MM.1S (cell line): ENCODE measurements around the gene SETD2.

Source experiments
- DNase-seq: peaks from one replicate; pipeline ENCODE4 v3.0.0-alpha.2; 2015
- H2AFZ ChIP-seq: fragments of 300-600 bp; sonication (generic); 2 replicates; pipeline ENCODE4 v1.6.0; 2016; ENCODE audit warnings: antibody characterized with exemption, low read length
- H3F3A ChIP-seq: fragments of 300-600 bp; sonication (generic); 2 replicates; pipeline ENCODE4 v1.6.1; 2016; ENCODE audit warnings: mild to moderate bottlenecking, antibody characterized with exemption, low read length, moderate library complexity, mixed read lengths; ENCODE audit not compliant: insufficient read depth
- H3K27ac ChIP-seq: fragments of 300-600 bp; sonication (generic); 2 replicates; pipeline ENCODE4 v1.5.1; 2016; ENCODE audit warnings: mild to moderate bottlenecking, low read length
- H3K27me3 ChIP-seq: fragments of 300-600 bp; sonication (generic); replicated peaks from 2 replicates; pipeline ENCODE4 v1.6.0; 2016; ENCODE audit warnings: low read length; ENCODE audit not compliant: insufficient read depth
- H3K36me3 ChIP-seq: fragments of 300-600 bp; sonication (generic); replicated peaks from 2 replicates; pipeline ENCODE4 v1.6.1; 2016; ENCODE audit warnings: mild to moderate bottlenecking, low read length, mixed read lengths; ENCODE audit not compliant: insufficient read depth
- H3K4me1 ChIP-seq: fragments of 300-600 bp; sonication (generic); 2 replicates; pipeline ENCODE4 v1.6.1; 2016; ENCODE audit warnings: low read length, mixed read lengths
- H3K4me2 ChIP-seq: fragments of 300-600 bp; sonication (generic); 2 replicates; pipeline ENCODE4 v1.6.0; 2016; ENCODE audit warnings: low read depth, low read length
- H3K4me3 ChIP-seq: fragments of 300-600 bp; sonication (generic); 2 replicates; pipeline ENCODE4 v1.5.1; 2016; ENCODE audit warnings: low read length, mixed read lengths
- H3K79me2 ChIP-seq: fragments of 300-600 bp; sonication (generic); 2 replicates; pipeline ENCODE4 v1.6.1; 2016; ENCODE audit warnings: mixed run types, low read length, mixed read lengths
- H3K9ac ChIP-seq: fragments of 300-600 bp; sonication (generic); 2 replicates; pipeline ENCODE4 v1.6.1; 2016; ENCODE audit warnings: low read length, mixed read lengths
- H3K9me2 ChIP-seq: fragments of 300-600 bp; sonication (generic); replicated peaks from 2 replicates; pipeline ENCODE4 v1.6.1; 2016; ENCODE audit warnings: mild to moderate bottlenecking, low read length, mixed read lengths; ENCODE audit not compliant: insufficient read depth
- H3K9me3 ChIP-seq: fragments of 300-600 bp; sonication (generic); replicated peaks from 2 replicates; pipeline ENCODE4 v1.6.1; 2016; ENCODE audit warnings: mild to moderate bottlenecking, low read length, mixed read lengths; ENCODE audit not compliant: insufficient read depth
- H4K20me1 ChIP-seq: fragments of 300-600 bp; sonication (generic); 2 replicates; pipeline ENCODE4 v1.6.1; 2016; ENCODE audit warnings: mild to moderate bottlenecking, low read length, moderate library complexity, mixed read lengths; ENCODE audit not compliant: insufficient read depth
- EZH2 ChIP-seq: fragments of 300-600 bp; sonication (generic); optimal IDR thresholded peaks from 2 replicates; pipeline ENCODE3; 2017; ENCODE audit warnings: low read depth, mild to moderate bottlenecking, antibody characterized with exemption, low read length, mixed read lengths
- EZH2phosphoT487 ChIP-seq: fragments of 300-600 bp; sonication (generic); IDR thresholded peaks from 2 replicates; pipeline ENCODE4 v1.6.1; 2018; ENCODE audit warnings: antibody characterized with exemption, low read length
- TF ChIP-seq, protein P1 (sequence below): fragments of 300-600 bp; sonication (generic); IDR thresholded peaks from 2 replicates; pipeline ENCODE4 v1.5.1; 2016; ENCODE audit warnings: antibody characterized with exemption, low read length, mixed read lengths

Gene SETD2

DNA sequence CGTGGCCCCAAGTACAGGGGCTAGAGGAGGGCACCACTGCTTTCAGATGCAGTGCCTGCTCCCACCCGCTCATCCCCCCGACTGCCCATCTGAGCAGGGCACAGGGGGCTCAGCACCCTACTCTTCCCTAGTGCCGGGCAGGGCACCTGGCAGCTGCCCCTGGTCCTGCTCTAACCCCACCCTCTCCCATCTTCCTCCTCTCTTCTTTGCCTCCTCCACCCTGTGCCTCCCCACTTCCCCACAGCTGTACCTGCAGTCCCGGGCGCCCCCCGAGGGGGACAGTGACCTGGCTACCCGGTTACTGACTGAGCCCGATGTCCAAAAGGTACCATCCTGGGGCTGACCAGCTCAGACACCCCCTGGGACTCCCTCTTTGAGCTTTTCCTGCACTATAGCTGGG is 171.7 kb downstream of the SETD2 start:
- Histone ChIP-seq H3K4me3 (no peak overlapping the region), H3K27ac (no peak overlapping the region), H3K4me2 (no peak overlapping the region), H2AFZ (no peak overlapping the region), H3K27me3 (no peaks in the 10 kb centered on the region), H3K9me3 (no peaks in the 10 kb centered on the region), H3K4me1 (peaks cover 17% of the 10 kb centered on the region), H3K9ac (no peak overlapping the region), H3K9me2 (no peaks in the 10 kb centered on the region), H3F3A (peaks cover 2% of the 10 kb centered on the region; the same call in 1 of the 2 replicates), H3K36me3 (no peaks in the 10 kb centered on the region), H3K79me2 (peaks cover 30% of the 10 kb centered on the region), H4K20me1 (no peaks in the 10 kb centered on the region)
- TF ChIP-seq, protein P1, sequence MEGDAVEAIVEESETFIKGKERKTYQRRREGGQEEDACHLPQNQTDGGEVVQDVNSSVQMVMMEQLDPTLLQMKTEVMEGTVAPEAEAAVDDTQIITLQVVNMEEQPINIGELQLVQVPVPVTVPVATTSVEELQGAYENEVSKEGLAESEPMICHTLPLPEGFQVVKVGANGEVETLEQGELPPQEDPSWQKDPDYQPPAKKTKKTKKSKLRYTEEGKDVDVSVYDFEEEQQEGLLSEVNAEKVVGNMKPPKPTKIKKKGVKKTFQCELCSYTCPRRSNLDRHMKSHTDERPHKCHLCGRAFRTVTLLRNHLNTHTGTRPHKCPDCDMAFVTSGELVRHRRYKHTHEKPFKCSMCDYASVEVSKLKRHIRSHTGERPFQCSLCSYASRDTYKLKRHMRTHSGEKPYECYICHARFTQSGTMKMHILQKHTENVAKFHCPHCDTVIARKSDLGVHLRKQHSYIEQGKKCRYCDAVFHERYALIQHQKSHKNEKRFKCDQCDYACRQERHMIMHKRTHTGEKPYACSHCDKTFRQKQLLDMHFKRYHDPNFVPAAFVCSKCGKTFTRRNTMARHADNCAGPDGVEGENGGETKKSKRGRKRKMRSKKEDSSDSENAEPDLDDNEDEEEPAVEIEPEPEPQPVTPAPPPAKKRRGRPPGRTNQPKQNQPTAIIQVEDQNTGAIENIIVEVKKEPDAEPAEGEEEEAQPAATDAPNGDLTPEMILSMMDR = no peak
- TF ChIP-seq EZH2phosphoT487 = no peak
- TF ChIP-seq EZH2 = no peak
- DNase-seq = no peak

DNA sequence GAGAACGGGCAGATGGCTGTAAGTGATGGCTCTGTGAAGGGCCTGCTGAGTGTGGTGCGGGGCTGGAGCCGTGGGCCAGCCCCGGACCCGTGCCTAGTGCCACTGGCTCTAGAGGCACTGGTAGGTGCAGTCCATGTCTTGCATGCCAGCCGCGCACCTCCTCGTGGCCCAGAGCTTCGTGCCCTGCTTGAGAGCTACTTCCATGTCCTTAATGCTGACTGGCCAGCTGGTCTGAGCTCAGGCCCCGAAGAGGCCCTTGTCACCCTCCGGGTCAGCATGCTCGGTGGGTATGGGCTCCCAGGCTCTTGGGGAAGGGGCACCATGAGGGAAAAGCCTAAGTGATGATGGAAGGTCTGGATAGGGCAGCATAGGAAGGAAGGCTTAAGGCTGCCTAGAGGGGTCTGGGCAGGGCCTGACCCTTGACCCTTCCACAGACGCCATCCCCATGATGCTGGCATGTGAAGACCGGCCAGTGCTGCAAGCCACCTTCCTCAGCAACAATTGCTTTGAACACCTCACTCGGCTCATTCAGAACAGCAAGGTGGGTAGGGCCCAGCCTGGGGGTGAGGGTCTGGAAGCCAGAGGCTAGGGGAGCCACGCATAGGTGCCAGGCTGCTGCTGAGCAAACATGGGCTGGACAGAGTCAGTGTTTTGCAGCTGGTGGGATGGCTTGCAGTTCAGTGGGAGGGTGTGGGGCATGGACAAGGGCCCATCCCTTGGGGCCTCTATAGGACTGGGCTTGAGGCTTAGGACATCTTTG is 172.3 kb downstream of the SETD2 start:
- Histone ChIP-seq H3K4me2 (no peak overlapping the region), H2AFZ (no peak overlapping the region), H3K9ac (no peak overlapping the region), H3K9me2 (no peaks in the 10 kb centered on the region), H3K27me3 (no peaks in the 10 kb centered on the region), H3K4me3 (no peak overlapping the region), H3K27ac (no peak overlapping the region), H3K9me3 (no peaks in the 10 kb centered on the region), H3K4me1 (peaks cover 24% of the 10 kb centered on the region), H4K20me1 (no peaks in the 10 kb centered on the region), H3K36me3 (no peaks in the 10 kb centered on the region), H3F3A (peaks cover 9% of the 10 kb centered on the region), H3K79me2 (peaks cover 36% of the 10 kb centered on the region)
- TF ChIP-seq, protein P1 = no peak
- TF ChIP-seq EZH2 (no peak), EZH2phosphoT487 (no peak)
- no peak for DNase-seq

DNA sequence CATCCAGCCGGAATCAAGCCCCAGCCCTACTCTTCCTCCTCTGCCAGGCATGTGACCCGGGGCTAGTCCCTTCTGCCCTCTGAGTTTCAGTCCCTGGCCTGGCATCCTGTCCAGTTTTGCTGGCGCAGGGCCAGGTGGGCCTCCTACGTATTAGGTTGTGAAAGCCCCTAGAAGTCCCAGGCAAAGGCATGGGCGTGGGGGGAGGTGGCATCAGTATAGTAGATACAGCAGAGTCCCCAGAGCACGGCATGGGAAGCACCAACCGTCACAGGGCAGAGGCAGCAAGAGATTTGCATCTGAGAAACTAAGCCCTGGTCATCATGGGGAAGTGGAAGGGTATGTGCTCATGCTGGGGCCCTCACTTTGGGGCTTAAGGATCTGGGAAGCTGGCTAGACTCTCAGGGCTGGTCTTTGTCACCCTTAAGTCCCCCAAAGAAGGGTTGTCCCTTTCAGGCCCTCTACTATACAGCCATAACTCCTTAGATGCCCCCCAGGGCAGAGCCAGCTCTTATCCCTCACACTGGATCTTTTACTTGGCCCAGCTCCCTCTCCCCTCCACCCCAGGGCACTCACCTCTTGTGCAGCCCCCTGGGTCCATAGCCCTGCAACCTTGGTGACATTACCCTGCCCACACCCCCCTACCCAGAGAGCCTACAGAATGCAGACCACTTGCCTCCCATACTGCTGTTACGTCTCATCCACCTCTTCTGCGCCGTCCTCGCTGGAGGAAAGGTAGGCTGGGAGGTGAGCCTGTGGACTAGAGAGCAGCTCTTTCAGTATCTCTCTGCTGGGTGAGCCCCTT is 173.1 kb downstream of the SETD2 start:
- Histone ChIP-seq H3K4me1 (peaks cover 32% of the 10 kb centered on the region), H3K9ac (no peak overlapping the region), H2AFZ (no peak overlapping the region), H4K20me1 (no peaks in the 10 kb centered on the region), H3K79me2 (peaks cover 44% of the 10 kb centered on the region), H3K4me2 (no peak overlapping the region), H3F3A (peaks cover 12% of the 10 kb centered on the region), H3K27ac (no peak overlapping the region), H3K9me2 (no peaks in the 10 kb centered on the region), H3K27me3 (no peaks in the 10 kb centered on the region), H3K36me3 (no peaks in the 10 kb centered on the region), H3K9me3 (no peaks in the 10 kb centered on the region), H3K4me3 (no peak overlapping the region)
- TF ChIP-seq, protein P1 = no peak
- TF ChIP-seq EZH2phosphoT487 (no peak), EZH2 (no peak)
- no peak for DNase-seq
